CD4-positive, alpha-beta T cell treated with Interleukin-10 for 1 hour (primary cell): ENCODE results near the gene APLNR.

ENCODE experiments used
- DNase-seq: peaks from one replicate; pipeline ENCODE4 v3.0.0-alpha.2; 2020

APLNR gene

GRCh38 chr11:57214494-57214893 lies 22.6 kb downstream of the APLNR start:
- DNase-seq, result no peak

- no peak for DNase-seq
Observed at GRCh38 chr11:57214098-57214417, 23.0 kb downstream of the APLNR start.

GRCh38 chr11:57213342-57214097 lies 23.5 kb downstream of the APLNR start:
- DNase-seq, result no peak

DNA sequence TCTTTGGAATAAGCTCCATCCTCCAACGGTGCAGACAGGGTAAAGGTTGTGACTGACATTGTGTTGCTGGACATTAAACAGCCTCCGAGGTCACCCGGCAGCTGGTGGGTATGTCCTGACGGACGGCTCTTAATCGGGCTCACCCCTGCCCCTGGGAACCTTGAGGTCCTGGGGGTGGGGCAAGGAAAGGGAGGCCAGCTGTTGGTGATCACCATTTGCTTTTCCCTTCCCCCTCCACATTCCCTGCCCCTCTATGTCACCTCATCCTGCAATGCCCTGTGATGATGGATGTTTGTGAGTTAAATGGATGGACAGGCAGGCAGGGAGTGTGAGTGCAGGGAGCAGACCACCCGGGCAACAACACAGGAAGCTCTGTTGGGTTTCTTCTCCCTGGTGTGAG lies 26.3 kb downstream of the APLNR start:
- DNase-seq, result no peak

DNA sequence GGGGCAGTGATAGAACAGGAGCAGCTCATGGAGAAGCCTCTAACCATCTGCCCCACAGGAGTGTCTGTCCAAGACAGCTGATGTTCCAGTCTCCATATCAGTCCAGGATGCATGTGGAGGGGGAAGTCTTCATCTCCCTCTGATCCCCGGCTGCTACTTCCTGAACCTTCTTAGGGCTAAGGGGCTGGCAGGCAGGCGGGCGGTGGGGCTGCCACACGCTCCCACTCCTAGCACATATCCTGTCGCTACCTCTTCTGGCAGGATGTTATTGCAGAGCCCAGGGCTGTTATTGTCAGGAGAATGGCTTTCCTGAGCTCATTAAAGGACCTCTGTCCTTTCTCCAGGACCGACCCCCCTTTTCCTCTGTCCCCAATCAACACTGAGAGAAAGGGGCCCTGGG lies 29.9 kb downstream of the APLNR start:
- no peak for DNase-seq

- DNase-seq, result no peak
Observed at GRCh38 chr11:57205041-57205641, 31.9 kb downstream of the APLNR start.

DNA sequence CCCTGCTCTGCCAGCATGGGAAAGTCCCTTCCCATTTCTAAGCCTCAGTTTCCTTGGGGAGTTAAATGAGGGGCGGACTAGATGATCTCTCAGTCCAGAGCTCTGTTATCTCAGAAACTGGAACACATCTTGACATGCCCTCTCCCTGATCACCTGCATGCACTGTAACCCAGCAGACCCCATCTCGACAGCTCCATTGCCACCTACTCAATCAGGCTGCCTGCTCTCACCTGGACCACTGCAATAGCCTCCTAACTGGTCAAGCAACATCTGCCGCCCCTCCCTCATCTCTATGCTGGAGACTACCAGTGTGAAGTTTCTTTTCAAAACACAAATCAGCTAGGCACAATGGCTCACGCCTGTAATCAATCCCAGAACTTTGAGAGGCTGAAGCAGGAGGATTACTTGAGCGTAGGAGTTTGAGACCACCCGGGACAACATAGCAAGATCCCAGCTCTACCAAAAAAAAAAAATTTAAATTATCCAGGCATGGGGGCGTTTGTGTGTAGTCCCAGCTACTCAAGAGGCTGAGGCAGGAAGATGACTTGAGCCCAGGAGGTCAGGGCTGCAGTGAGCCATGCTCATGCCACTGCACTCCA lies 33.1 kb downstream of the APLNR start:
- no peak for DNase-seq

DNA sequence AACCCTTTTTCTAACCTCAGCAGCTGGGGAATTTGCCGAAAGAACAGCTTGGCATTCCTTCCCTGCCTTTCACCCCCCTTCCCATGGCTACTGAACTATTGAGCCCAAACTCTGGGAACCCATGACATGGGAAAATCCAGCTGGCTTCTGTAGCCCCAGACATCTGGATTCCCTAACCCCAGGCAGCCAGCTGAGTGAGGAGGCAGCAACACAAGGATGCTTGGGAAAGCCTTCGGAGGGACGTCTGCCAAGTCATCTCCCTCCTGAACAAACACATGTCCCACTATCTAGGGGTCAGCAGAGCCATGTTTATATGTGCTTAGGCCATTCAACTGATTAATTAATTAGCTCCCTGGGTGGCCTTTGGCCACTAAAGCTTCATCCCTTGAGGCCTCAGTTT lies 33.7 kb downstream of the APLNR start:
- DNase-seq, result no peak

DNA sequence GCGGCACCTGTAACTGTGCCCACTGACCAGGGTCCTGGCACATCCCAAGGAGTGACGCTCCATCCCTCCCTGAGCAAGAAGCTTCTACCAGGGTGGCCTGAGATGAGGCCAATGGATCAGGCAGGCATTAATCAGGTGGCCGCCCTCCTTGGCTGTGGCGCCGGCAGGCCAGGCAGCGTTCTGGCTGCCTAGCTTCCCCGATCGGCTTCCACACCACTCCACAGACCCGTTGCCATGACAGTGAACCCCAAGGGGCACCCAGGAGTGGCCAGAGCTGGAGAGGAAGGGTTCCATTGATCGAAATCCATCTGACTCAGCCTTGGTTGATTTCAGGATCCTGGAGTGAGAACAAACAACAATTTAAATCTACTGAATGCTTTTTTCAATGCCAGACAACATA lies 34.8 kb downstream of the APLNR start:
- DNase-seq, result no peak

GRCh38 chr11:57200917-57201316 lies 36.1 kb downstream of the APLNR start:
- no peak for DNase-seq

GRCh38 chr11:57199330-57199729 lies 37.7 kb downstream of the APLNR start:
- DNase-seq, result no peak

DNA sequence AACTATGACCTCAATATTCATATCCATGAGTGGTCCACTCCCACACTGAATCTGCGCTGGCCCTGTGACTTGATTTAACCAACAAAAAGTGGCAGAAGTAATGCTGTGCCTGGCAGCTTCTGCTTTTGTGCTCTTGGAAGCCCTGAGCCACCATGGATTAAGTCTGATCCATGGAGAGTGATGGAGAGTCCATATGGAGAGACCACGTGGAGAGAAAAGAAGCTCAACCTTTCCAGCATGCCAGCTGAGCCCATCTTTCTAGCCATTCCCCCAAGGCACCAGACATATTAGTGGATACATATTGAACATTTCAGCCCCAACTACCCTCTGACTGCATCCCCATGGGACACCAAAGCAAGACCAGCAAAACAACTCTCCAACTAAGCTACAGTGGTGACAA lies 39.3 kb downstream of the APLNR start:
- DNase-seq, result no peak

DNA sequence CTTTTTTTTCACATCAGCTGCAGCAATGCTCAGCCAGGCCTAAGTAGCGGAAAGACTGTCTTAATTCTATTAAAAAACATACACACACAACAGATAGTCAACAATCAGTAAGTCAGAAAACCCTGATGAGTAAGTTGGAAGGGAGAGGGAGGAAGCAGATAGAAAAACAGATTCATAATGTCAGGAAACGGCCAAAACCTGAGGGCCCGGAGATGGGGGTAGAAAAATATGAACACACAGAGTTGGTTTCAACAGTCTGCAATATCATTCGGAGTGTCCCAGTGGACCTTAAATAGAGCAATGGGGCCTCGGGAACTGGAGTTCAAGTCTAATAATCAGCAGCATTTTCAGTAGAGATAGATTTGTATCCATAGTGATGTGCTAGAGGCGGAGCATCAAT lies 40.5 kb downstream of the APLNR start:
- no peak for DNase-seq

- DNase-seq, result no peak
Observed at GRCh38 chr11:57192316-57192715, 44.7 kb downstream of the APLNR start.

GRCh38 chr11:57191311-57192219 lies 45.5 kb downstream of the APLNR start:
- DNase-seq, result no peak

DNA sequence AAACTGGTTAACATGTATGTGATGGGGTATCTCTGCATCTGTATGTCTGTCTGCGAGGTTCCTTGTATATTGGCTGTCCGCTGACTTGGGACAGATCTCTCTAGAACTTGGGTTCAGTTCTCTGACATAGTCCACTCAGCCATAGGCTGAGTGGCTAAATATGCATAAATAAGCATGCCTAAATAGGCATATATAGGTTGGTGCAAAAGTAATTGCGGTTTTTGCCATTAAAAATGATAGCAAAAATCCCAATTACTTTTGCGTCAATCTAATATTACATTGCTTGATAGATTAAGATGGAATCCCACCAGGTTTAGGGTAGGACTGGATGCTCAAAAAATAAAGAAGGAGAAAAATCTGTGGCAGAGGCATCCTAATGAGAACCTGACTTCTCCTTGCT lies 46.5 kb downstream of the APLNR start:
- DNase-seq, result no peak
